Stimulated activated CD4-positive, alpha-beta T cell treated with anti-CD3 and anti-CD28 coated beads, TNF-alpha, amount 100 ng/mL, for 4 hours (primary cell): ENCODE results near the gene C12orf54.
"Not testable (repeated sequence)": the region's sequence is repeated elsewhere in the genome, so short reads cannot be mapped to it uniquely, and the experiment has no call there.

Experiments
- DNase-seq, 3 experiments: peaks; one replicate each; pipeline ENCODE4 v3.0.0-alpha.2; 2020; ENCODE audit warnings: low read depth in 3 of 3

C12orf54 gene

GRCh38 chr12:48482198-48482597 is at the start of gene C12orf54:
TSS of gene C12orf54 (plus strand) at chr12:48482498. CDS start at chr12:48483297, 799 bp downstream.
- no peak for DNase-seq

- not testable (repeated sequence) for DNase-seq
These were observed 48.3 kb upstream of the C12orf54 start for GRCh38 chr12:48434016-48434415.

GRCh38 chr12:48441069-48441468 is 41.2 kb upstream of the C12orf54 start:
- no peak for DNase-seq

DNA sequence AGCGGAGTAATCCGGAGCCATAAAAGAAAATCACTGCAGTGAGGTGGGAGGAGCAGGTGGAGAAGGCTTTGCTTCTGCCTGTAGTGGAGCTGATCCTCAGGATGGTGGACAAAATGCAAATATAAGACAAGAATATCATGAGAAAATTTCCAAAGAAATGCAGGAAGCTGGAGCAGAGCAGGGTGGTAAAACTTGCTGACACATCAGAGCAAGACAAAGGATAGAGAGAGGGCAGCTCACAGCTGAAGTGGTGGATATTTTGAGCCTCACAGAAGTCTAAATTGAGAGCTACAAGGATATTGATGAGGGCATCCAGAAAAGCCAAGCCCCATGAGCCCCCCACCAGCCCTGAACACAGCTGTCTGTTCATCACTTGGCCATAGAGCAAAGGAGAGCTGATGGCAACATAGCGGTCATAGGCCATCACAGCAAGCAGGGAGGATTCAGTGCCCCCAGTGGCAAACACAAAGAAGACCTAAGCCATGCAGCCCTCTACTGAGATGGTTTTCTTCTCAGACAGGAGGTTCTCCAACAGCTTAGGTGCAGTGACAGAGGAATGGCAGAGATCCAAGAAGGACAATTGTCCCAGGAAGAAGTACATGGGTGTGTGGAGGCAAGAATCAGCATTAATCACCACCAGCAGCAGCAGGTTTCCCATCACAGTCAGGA is 40.0 kb upstream of the C12orf54 start:
- DNase-seq: no peak

GRCh38 chr12:48445538-48445937 is 36.8 kb upstream of the C12orf54 start:
- DNase-seq: no peak

DNA sequence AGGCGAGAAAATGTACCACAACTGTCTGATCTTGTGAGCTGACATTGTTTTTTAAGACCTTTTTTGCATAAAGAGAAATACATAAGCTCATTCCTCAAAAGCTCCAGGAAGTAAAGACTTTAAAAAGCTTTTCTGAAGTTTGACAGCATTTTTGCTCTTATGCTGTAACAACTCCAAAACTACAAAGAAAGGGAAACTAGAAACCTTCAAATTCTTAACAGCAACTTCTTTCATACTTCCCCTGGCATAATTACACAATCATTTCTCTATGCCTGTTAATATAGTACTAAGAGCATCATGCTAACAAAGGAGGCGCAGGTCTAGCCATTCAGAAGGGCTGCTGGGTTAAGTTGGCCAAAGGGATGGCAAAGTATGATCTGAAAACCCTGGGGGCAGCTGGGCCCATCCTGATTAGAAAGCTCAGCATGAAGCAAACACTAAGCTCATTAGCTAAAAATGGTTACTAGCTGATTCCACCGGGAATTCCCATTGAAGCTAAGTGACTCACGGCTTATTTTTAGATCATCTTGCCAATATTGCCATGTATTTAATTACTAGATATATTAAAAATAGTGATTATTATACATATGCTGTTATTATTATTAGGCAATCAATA is 36.0 kb upstream of the C12orf54 start:
- DNase-seq: no peak

GRCh38 chr12:48447755-48448154 is 34.5 kb upstream of the C12orf54 start:
- no peak for DNase-seq

DNA sequence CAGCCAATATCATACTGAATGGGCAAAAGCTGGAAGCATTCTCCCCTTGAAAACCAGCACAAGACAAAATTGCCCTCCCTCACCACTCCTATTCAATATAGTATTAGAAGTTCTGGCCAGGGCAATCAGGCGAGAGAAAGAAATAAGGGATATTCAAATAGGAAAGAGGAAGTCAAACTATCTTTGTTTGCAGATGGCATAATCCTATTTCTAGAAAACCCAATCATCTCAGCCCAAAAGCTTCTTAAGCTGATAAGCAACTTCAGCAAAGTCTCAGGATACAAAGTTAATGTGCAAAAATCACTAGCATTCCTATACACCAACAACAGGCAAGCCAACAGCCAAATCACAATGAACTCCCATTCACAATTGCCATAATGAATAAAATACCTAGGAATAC is 30.9 kb upstream of the C12orf54 start:
- DNase-seq: no peak

- not testable (repeated sequence) for DNase-seq
These were observed 29.3 kb upstream of the C12orf54 start for GRCh38 chr12:48452961-48453360.

- no peak for DNase-seq
These were observed 27.6 kb upstream of the C12orf54 start for GRCh38 chr12:48454667-48455066.

DNA sequence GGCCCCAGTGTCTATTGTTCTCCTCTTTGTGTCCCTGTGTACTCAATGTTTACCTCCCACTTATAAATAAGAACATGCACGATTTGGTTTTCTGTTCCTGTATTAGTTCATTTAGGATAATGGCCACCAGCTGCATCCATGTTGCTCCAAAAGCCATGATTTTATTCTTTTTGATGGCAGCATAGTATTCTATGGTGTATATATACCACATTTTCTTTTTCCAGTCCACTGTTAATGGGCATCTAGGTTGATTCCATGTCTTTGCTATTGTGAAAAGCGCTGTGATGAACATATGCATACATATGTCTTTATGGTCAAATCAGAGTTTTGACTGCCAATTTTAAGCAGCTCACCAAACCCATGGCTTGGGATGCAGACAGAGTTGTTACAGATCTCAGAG is 27.2 kb upstream of the C12orf54 start:
- DNase-seq: no peak

- DNase-seq: no peak
These were observed 23.0 kb upstream of the C12orf54 start for GRCh38 chr12:48459259-48459658.

GRCh38 chr12:48469027-48469426 is 13.3 kb upstream of the C12orf54 start:
- not testable (repeated sequence) for DNase-seq

- no peak for DNase-seq
These were observed 10.0 kb upstream of the C12orf54 start, which contains the start of gene ANP32D for GRCh38 chr12:48472259-48472658. TSS of gene ANP32D (plus strand) at chr12:48472559. CDS start at chr12:48472665, 106 bp downstream.

DNA sequence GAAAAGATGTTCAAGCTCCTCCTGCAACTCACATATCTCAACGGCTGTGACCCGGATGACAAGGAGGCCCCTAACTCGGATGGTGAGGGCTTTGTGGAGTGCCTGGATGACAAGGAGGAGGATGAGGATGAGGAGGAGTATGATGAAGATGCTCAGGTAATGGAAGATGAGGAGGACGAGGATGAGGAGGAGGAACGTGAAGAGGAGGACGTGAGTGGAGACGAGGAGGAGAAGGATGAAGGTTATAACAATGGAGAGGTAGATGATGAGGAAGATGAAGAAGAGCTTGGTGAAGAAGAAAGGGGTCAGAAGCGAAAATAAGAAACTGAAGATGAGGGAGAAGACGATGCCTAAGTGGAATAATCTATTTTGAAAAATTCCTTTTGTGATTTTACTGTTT is 9.2 kb upstream of the C12orf54 start:
- DNase-seq: no peak

DNA sequence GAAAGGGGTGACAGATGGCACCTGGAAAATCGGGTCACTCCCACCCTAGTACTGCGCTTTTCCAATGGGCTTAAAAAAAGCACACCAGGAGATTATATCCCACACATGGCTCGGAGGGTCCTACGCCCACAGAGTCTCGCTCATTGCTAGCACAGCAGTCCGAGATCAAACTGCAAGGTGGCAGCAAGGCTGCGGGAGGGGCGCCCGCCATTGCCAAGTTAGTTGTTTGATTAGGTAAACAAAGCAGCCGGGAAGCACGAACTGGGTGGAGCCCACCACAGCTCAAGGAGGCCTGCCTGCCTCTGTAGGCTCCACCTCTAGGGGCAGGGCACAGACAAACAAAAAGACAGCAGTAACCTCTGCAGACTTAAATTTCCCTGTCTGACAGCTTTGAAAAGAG is 7.8 kb upstream of the C12orf54 start:
- not testable (repeated sequence) for DNase-seq

DNA sequence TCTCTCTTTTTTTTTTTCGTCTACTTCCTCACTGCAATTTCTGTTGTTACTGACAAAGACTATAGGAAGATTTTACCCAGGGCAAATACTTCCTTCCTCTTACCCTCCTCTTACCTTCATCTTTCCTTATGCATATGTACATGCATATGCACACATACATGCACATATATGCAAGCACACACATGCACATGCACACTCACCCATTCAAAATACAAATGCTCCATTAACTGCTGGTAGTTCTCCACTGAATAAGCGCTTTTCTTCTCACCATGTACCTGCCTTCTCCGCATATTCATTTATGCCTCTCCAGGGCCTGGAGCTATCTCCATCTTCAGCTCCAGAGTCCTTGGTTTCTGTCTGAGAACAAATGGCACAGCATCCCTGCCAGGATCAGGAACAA is 632 bp downstream of the C12orf54 start:
- DNase-seq: no peak

GRCh38 chr12:48486261-48486660 is 4.0 kb downstream of the C12orf54 start:
- no peak for DNase-seq

DNA sequence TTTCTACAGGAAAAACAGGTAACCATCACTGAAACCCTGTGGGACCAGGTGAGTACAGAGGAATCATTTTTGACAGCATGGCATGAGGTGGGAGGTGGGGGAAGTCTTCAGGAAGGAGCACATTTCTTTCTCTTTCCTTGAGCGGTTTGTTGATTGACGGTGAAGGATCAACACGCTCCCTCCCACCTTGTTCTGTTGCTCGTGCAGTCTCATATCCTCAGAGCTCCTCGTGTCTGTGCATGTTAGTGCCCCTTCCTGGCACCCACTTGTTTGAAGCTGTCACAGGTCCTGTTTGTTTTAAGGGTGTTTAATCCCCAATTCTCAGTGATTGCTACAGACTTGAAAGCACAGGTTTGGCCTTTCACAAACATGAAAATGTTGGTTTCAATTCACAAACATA is 4.4 kb downstream of the C12orf54 start:
- no peak for DNase-seq

- no peak for DNase-seq
These were observed 6.7 kb downstream of the C12orf54 start for GRCh38 chr12:48489012-48489411.

DNA sequence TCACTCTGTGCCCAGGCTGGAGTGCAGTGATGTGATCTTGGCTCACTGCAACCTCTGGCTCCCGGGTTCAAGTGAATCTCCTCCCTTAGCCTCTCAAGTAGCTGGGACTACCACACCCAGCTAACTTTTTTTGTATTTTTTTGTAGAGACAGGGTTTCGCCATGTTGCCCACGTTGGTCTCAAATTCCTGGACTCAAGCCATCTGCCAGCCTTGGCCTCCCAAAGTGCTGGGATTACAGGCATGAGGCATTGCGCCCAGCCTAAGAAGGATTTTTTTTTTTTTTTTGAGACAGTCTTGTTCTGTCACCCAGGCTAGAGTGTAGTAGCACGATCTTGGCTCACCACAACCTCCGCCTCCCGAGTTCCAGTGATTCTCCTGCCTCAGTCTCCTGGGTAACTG is 7.2 kb downstream of the C12orf54 start:
- DNase-seq: not testable (repeated sequence)

DNA sequence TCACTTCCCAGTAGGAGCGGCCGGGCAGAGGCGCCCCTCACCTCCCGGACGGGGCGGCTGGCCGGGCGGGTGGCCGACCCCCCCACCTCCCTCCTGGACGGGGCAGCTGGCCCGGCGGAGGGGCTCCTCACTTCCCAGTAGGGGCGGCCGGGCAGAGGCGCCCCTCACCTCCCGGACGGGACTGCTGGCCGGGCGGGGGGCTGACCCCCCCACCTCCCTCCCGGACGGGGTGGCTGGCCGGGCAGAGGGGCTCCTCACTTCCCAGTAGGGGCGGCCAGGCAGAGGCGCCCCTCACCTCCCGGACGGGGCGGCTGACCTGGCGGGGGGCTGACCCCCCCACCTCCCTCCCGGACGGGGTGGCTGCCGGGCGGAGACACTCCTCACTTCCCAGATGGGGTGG is 18.0 kb downstream of the C12orf54 start:
- DNase-seq: not testable (repeated sequence)

DNA sequence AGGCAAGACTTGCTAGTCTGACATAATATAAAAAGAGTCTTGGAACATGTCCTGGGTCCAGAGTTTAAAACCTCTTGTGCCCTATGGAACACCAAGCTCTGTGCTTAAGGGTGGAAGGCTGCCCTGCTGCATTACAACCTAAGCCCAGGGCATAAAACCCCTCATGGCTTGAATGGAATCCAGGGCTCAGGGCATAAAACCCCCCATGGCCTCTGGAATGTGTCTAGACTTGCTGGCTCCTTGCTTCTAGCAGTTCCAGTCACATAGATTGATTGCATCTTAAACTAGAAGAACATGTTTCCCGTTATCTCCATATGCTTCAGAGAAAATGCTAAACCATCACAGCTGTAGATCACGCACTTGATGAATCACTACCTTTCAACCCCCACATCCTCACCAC is 24.5 kb downstream of the C12orf54 start:
- not testable (repeated sequence) for DNase-seq

DNA sequence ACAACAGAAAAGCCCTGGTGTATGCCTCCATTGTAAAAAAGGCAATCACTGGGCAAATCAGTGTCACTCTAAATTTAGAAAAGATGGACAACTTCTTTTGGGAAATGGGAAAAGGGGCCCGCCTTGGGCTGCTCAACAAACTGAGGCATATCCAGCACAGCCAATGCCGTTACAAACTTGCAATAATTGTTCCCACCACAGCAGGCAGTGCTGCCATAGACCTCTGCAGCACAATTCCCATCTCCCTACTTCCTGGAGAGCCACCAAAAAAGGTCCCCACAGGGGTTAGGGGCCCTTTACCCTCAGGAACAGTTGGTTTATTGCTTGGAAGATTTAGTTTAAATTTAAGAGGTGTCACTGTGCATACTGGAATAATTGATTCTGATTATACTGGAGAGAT is 26.7 kb downstream of the C12orf54 start:
- no peak for DNase-seq
